Measurements from ENCODE around the gene LMBRD1. TPM values are rescaled to one million over a fixed set of nuclear protein-coding genes. Genes with fewer than 3 reads are reported as not detected.
"Not testable (repeated sequence)": the region's sequence is repeated elsewhere in the genome, so short reads cannot be mapped to it uniquely, and the experiment has no call there.

LMBRD1 gene
- 10 to 100 TPM; 17.5 to 23.1 TPM for total RNA-seq

DNA sequence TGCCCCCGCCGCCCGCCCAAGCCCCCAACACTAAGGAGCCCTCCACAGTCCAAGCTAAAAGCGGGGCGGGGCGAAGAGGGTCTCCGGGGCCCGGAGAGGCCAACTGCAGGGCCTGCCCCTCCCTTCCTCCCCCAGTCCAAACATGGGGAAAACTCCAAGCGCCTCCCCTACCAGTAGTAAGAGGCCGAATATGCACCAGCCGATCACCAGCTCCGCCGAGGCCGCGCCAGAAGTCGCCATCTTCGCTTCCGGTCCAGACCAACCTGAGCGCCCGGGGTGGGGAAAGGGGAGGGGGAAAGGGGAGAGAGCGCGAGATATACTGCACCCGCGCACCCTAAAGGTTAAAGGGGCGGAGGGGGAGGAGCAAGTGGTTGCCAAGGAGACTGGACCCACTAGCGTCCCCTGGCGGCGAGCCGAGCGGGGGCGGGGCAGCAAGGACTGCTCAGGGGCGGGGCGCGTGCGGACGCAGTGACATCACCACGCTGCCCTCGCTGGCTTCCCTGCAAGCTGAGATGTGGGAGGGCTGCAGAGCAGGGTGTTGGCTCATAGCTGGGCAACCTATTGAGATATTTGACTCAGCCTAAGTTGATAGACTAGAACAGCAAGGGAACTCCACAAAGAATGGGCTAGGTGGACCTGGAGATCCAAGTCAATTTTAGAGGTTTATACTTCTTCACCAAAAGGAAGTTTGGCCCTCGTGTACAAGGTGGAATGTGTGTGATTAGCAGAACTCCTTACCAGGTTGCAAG is at the start of gene LMBRD1:
Gene LMBRD1 (minus strand): TSS at position 369 of the 749 bp plus-strand sequence. CDS start 129 bp downstream, at position 240.
- Mint-ChIP-seq H3K36me3 (peaks cover 15 to 18% of the 10 kb centered on the region in 2 donors), H3K27ac (peak within 1 kb of the TSS; percentile 95 to 98), H3K9me3 (peaks cover 0 to 5% of the 10 kb centered on the region in 2 donors)
- ATAC-seq (peak; percentile 94 to 95), DNase-seq (ENCODE audit: low spot score in 2 of 2) (peak; percentile 99)

DNA sequence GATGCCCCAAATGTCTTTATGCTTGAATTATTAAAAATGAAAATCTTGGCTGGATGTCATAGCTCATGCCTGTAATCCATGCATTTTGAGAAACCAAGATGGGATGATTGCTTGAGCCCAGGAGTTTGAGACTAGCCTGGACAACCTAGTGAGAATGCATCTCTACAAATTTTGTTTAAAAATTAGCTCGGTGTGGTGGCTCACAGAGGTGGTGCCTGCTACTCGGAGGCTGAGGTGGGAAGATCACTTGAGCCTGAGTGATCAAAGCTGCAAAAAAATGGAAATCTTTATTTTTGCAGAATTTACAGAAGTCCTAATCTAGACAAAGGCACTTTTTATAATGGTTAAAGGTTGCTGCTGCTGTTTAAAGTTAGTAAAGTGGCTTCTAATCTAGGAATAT is 49.5 kb upstream of the LMBRD1 start:
- ATAC-seq = no peak
- H3K27ac Mint-ChIP-seq = no peak overlapping the region
- no peaks in the 10 kb centered on the region for H3K36me3 Mint-ChIP-seq
- no peaks in the 10 kb centered on the region for H3K9me3 Mint-ChIP-seq
- DNase-seq (ENCODE audit: low spot score in 2 of 2) = no peak

DNA sequence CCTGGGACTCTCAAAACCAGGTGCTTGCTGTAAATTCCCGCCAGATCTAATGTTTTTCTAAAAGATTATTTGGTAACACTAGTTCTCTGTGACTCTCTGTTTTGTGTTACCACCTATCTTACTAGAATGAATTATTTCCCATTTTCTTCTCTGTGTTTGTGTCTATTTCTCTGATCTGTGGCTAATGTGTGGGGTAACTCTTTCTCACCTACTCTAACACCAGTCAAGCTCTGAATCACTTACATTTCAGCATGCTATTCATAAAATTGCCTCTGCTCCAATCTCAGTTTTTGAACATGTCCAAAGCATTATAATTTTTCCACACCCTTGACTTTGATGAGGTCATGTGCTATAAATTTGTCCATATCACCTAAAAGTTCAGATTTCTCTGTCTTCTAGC is 46.4 kb upstream of the LMBRD1 start:
- Mint-ChIP-seq H3K27ac (no peak overlapping the region), H3K36me3 (no peaks in the 10 kb centered on the region), H3K9me3 (no peaks in the 10 kb centered on the region)
- ATAC-seq (no peak), DNase-seq (ENCODE audit: low spot score in 2 of 2) (no peak)

DNA sequence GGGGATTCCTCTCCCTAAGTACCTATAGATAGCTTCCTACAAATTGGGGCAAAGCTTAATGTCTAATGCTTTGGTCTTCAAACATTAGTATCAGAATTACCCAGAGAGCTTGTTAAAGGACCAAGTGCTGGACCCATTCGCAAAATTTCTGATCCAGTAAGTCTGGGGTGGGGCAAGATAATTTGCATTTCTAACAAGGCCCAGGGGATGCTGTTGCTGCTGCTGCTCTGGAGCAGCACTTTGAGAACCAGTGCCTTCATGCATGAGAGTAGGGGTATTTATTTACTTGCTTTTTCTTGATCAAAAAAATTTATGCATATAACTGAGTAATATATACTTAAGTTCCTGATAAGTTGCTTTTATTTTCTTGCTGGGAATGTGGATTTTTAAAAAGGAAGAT is 45.1 kb upstream of the LMBRD1 start:
- DNase-seq (ENCODE audit: low spot score in 2 of 2) (no peak), ATAC-seq (no peak)
- H3K36me3 Mint-ChIP-seq = no peaks in the 10 kb centered on the region
- H3K27ac Mint-ChIP-seq = no peak overlapping the region
- H3K9me3 Mint-ChIP-seq = no peaks in the 10 kb centered on the region

DNA sequence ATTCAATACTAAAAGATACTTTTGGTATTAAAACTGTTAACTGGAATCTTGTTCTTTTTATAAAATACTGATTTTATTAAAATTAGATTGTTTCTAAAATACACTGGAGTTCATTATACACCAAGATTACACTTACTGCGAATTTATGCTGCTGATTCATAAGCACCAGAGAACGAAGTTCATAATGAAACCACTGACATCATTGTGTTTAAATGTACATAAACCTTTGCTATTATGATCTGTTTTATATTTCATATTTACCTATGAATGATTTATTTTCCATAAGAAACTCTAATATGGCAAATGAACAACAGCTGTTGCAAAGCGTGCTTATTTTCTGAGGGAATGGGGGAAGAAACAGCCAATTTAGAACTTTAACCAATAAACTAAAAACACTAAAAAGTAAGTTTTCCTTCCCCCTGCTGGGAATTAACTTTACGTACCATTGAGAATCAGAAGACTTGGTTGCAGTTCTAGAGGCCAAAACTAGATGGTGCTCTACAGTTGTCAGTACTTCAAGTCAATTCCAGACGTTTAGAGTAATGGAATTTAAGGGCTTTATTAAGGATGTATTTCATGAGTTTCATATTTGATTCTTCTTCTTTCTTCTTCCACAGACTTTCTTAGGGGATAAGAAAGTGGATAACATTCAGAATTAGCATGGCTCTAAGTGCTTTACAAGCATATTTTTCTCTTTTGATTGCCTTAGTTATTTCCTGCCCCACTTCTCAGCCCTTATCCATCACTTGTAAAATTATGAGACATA is 38.8 kb upstream of the LMBRD1 start:
- Mint-ChIP-seq H3K27ac (no peak overlapping the region), H3K9me3 (no peaks in the 10 kb centered on the region), H3K36me3 (no peaks in the 10 kb centered on the region)
- ATAC-seq = peak; percentile 68 to 90
- no peak for DNase-seq (ENCODE audit: low spot score in 2 of 2)

DNA sequence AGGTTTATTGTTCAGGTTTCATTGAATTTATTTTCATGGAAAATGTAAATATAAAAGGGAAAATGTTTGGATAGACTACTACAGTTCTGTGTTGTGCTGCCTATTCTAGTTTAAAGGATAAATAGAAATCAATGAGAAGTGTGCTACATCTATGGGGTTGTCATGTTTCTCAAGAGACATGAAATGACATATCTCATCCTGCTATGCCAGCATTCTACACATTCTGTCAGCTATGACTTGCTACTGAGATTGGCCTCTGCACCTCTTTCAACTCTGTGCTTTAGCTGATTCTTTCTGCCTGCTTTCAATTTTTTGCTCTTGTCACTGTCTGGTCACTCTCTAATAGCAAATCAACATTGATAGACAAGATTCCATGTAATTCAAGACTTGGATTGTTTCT is 35.7 kb upstream of the LMBRD1 start:
- ATAC-seq (no peak), DNase-seq (ENCODE audit: low spot score in 2 of 2) (no peak)
- Mint-ChIP-seq H3K27ac (no peak overlapping the region), H3K9me3 (no peaks in the 10 kb centered on the region), H3K36me3 (no peaks in the 10 kb centered on the region)

DNA sequence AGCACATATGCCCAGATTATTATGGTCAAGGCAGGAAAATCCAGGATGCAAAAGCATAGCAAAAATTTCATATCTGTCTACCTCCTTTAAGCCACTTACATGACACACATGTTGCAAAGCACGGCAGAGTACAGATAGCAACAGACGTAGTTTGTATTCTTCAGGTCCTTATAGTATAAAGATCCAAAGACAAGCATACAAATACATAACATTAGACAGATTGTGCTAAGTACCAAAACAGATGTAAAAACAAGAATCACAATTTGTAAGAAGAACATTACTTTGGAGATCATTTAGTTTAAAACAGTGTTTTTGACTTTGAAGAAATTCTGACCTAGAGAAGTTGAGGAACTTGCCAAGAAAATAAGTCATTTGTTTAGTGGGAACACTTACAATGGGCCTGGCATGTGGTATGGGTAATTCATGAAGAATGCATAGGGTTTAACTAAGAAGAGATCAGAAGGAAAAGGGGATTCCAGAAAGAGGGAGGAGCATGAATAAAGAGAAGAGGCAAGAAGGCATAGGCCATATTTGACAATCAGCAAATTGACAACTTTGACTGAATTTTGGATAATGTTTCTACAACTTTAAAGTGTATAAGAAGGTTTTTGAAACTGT is 30.6 kb upstream of the LMBRD1 start:
- Mint-ChIP-seq H3K9me3 (no peaks in the 10 kb centered on the region), H3K36me3 (no peaks in the 10 kb centered on the region), H3K27ac (no peak overlapping the region)
- no peak for DNase-seq (ENCODE audit: low spot score in 2 of 2)
- ATAC-seq = no peak

DNA sequence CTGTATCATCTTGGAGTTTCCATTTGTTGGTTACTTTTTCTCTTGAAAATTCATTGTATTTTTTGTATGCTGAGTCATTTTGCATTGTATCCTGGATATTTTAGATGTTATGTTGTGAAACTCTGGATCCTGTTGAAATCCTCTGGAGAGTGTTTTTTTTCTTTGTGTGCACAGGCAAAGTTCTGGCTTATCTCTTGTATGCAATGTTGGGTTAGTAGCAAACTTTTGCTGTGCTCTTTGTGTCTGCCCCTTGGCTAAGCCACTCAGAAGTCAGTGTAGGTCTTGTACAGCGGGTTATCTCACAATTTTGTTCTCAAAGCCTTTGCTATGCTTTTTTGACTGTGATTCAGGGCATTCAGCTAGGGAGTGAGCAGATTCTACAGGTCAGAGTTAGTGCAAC is 29.1 kb upstream of the LMBRD1 start:
- no peaks in the 10 kb centered on the region for H3K9me3 Mint-ChIP-seq
- no peaks in the 10 kb centered on the region for H3K36me3 Mint-ChIP-seq
- DNase-seq (ENCODE audit: low spot score in 2 of 2) (no peak), ATAC-seq (no peak)
- H3K27ac Mint-ChIP-seq = no peak overlapping the region

DNA sequence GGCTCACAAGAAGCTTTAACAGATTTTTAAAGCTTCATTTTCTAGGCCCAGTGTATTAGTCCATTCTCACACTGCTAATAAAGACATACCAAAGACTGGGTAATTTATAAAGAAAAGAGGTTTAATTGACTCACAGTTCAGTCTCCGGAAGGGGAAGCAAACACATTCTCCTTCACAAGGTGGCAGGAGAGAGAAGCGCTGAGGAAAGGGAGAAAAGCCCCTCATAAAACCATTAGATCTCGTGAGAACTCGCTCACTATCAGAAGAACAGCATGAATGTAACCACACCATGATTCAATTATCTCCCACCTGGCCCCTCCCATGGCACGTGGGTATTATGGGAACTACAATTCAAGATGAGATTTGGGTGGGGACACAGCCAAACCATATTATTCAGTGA is 27.5 kb upstream of the LMBRD1 start:
- not testable (repeated sequence) for ATAC-seq; H3K36me3 Mint-ChIP-seq; H3K9me3 Mint-ChIP-seq; DNase-seq (ENCODE audit: low spot score in 2 of 2); H3K27ac Mint-ChIP-seq

DNA sequence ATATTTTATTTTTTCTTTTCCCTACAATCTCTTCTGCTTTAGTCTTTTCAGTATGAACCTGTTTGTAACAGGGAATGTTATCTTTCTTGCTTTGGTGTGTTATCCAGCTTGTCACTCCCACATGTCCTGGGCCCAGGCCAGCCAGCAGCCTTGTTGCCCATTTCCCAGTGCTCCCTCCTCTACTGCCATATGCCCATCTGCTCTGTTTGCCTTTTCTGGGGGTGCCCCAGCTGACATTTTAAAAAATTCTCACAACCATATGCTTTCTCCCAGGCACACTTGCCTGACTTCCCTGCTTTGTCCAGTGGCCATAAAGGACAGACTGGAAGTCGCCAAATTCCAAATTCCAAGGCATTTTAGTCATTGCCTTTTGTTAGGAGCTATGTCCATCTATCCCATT is 23.6 kb upstream of the LMBRD1 start:
- ATAC-seq (no peak), DNase-seq (ENCODE audit: low spot score in 2 of 2) (no peak)
- H3K9me3 Mint-ChIP-seq = no peaks in the 10 kb centered on the region

DNA sequence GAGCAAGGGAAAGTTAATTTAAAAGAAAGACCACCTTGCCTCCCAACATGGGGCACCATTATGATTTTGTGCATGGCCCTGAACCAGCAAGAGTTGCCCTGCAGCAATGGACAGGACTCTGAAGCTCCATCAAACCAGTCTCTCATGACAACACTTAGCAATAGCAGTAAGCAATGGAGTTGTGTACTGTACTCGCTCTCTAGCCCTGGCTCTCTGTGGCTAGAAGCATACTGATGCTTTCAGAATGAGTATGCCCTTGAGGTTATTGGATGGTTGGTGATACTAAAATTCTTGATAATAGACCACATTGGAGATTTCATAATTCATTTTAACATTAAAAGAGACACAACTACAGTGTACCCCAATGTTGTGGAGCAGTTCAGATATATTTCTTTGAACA is 23.2 kb upstream of the LMBRD1 start:
- Mint-ChIP-seq H3K27ac (no peak overlapping the region), H3K9me3 (no peaks in the 10 kb centered on the region), H3K36me3 (peaks cover 0 to 10% of the 10 kb centered on the region in 2 donors)
- ATAC-seq = peak in 1 of 2 donors; percentile 74
- DNase-seq (ENCODE audit: low spot score in 2 of 2) = no peak

More for the DNA sequence above, 23.6 kb upstream of the LMBRD1 start:
- H3K27ac Mint-ChIP-seq = no peak overlapping the region
- H3K36me3 Mint-ChIP-seq = peaks cover 0 to 9% of the 10 kb centered on the region in 2 donors

DNA sequence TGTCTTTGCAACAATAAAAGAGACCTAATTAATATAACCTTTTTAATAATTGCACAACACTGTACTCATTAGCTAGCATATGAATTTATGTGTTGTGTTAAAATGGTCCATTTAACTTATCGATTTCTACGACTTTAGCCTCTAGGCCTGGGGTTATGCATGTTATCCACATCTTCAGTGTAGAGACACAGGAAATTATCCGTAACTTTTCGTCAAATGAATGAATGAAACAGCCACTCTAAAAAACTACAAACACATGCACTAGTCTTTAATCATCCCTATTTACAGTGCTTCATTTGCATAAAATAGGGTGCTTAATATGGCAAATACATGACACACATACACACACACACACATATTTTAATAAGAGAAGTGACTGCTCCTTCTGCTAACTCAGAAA is 22.3 kb upstream of the LMBRD1 start:
- no peak overlapping the region for H3K27ac Mint-ChIP-seq
- ATAC-seq = no peak
- H3K9me3 Mint-ChIP-seq = no peaks in the 10 kb centered on the region
- peaks cover 0 to 10% of the 10 kb centered on the region in 2 donors for H3K36me3 Mint-ChIP-seq
- no peak for DNase-seq (ENCODE audit: low spot score in 2 of 2)

DNA sequence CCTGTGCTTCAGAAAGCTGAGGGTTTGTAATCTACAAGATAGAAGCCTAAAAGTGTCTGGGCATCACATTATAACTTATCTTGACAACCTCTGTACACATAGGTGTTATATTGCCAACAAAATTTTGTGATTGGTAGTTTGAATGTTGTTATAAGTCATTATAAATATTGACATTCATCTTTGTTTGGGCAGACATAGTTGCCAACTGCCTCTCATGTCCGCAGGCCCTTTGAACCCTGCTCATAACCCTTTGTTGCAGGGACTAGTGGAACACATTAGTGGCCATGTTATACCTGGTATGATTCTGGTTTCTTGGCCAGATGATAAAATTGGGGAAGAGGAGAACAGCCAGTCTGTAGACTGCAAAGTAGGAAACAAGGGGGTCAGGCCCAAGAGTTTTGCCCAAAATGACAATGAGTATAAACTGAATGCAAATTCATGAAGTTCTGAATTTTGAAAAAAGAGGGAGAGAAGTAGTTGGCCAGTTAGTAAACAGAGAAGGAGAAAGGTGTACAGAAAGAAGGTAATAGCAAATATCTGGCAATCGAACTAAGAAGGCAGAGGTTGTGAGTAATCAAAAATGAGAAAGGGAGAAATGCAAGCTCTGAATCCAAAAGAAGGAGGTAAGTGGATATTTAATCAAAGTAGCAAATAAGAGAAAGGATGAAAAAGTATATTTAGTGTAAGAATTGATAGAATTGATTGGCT is 21.6 kb upstream of the LMBRD1 start:
- Mint-ChIP-seq H3K36me3 (peaks cover 0 to 10% of the 10 kb centered on the region in 2 donors), H3K9me3 (no peaks in the 10 kb centered on the region), H3K27ac (no peak overlapping the region)
- ATAC-seq = no peak
- DNase-seq (ENCODE audit: low spot score in 2 of 2) = no peak

DNA sequence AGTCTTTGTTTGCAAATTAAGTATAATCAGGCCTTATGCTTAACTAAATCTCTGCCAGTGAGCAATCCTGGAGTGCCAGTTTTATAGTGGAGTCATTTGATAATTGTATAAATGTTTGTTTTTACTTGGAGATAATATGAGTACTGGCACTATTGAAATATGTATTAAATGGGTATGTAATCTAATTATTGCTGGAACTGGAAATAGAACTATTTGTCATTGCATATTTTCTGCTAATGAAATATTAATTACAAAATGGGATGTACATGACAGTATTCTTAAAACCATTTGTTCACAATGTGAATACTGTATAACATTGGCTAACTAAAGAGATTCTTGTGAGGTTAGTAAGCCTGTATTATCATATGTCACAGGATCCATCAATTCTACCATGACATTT is 20.5 kb upstream of the LMBRD1 start:
- Mint-ChIP-seq H3K36me3 (peaks cover 0 to 16% of the 10 kb centered on the region in 2 donors), H3K9me3 (no peaks in the 10 kb centered on the region), H3K27ac (no peak overlapping the region)
- DNase-seq (ENCODE audit: low spot score in 2 of 2) (no peak), ATAC-seq (no peak)

DNA sequence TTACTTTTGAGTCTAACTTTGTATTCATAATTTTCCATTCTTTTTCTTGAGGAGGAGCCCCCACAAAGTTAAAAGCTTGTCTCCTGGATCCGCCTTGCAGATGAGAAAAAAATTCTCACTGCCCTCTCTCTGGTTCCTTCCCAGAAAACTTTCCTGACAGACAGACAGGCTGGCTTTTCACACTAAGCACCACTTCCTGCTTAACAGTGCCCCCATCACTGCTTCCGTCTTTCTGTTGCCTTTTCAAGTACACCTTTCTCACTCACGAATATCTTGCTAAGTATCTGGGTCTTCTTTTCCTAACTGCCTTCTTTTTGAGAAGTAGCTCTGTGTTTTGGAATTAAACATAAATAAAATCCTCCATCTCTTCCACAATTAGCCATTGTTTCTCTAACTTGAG is 19.8 kb upstream of the LMBRD1 start:
- Mint-ChIP-seq H3K27ac (peak overlapping the region; percentile 66 to 90), H3K9me3 (peaks cover 5% of the 10 kb centered on the region in 2 donors), H3K36me3 (peaks cover 3 to 21% of the 10 kb centered on the region in 2 donors)
- DNase-seq (ENCODE audit: low spot score in 2 of 2) (no peak), ATAC-seq (no peak)

DNA sequence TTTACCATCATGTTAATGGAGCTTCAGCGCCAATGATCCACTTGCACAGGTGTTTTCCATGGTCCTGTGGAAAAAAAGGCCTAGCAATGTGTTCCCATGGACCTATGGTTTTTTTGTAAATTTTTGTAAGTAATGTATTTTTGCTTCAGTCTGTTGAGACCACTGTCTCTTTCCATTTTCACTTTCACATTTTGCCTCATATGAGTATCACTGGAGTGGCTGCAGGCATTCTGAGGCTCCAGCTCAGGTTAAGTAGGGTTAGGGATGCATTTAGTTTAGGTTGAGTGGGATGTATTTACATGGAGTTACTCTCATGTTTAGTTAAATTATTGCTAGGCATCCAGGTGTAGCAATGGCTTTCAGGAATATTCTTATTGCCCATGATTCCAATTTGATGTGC is 19.2 kb upstream of the LMBRD1 start:
- no peak for DNase-seq (ENCODE audit: low spot score in 2 of 2)

DNA sequence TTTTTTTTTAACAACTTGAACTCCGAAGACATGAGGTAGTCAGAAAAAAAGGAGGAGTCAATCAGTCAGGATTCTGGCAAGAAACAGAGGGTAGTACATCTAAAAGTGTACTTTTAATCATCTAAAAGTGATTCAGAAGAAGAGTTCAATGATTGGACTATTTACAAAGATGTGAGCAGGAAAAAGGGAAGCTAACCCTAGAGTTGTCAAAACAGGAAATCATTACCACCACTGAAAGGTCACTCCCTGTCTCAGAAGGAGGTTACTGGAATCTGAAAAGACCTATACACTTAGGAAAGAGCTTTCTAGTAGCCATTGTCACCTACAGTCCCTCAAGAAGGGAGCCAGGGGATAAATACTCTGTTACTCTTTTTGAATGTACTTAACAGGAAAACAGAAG is 16.7 kb upstream of the LMBRD1 start:
- Mint-ChIP-seq H3K9me3 (peaks cover 7 to 9% of the 10 kb centered on the region in 2 donors), H3K27ac (peak overlapping the region; percentile 83 to 90), H3K36me3 (peaks cover 7 to 27% of the 10 kb centered on the region in 2 donors)
- peak; percentile 62 to 86 for ATAC-seq
- DNase-seq (ENCODE audit: low spot score in 2 of 2) = no peak

More for the DNA sequence above, 19.2 kb upstream of the LMBRD1 start:
- peaks cover 7 to 27% of the 10 kb centered on the region in 2 donors for H3K36me3 Mint-ChIP-seq
- peak; percentile 61 to 82 for ATAC-seq
- H3K9me3 Mint-ChIP-seq = peaks cover 7 to 9% of the 10 kb centered on the region in 2 donors
- H3K27ac Mint-ChIP-seq = peak overlapping the region; percentile 90
